Osteoblast (primary cell): ENCODE measurements around the gene ADAMTS2. TPM values are rescaled to one million over a fixed set of nuclear protein-coding genes. Genes with fewer than 3 reads are reported as not detected.

Experiments used
- DNase-seq: peaks from one replicate; pipeline ENCODE4 v3.0.0; 2011; ENCODE audit warnings: low spot score, mixed read lengths; ENCODE audit not compliant: insufficient read length; ENCODE audit errors: missing footprints
- H2AFZ ChIP-seq: 2 replicates; pipeline ENCODE4 v1.6.0; 2011; ENCODE audit warnings: mild to moderate bottlenecking, low read length
- H3K27ac ChIP-seq: 2 replicates; pipeline ENCODE4 v1.5.1; 2011; ENCODE audit warnings: mild to moderate bottlenecking, low read depth, low read length, moderate library complexity
- H3K27me3 ChIP-seq: 2 replicates; pipeline ENCODE4 v1.6.0; 2012; ENCODE audit warnings: mild to moderate bottlenecking, control low read depth, inconsistent platforms, low read length, moderate library complexity; ENCODE audit not compliant: insufficient read depth
- H3K36me3 ChIP-seq: 2 replicates; pipeline ENCODE4 v1.5.1; 2011; ENCODE audit warnings: mild to moderate bottlenecking, low read length, control low read depth, moderate library complexity; ENCODE audit not compliant: insufficient read depth
- H3K4me1 ChIP-seq: 2 replicates; pipeline ENCODE4 v1.5.1; 2011; ENCODE audit warnings: mild to moderate bottlenecking, low read length, control low read depth, moderate library complexity; ENCODE audit not compliant: insufficient read depth
- H3K4me2 ChIP-seq: 2 replicates; pipeline ENCODE4 v1.6.0; 2011; ENCODE audit warnings: mild to moderate bottlenecking, low read length; ENCODE audit not compliant: insufficient read depth
- H3K4me3 ChIP-seq: fragments of 200-600 bp; sonication (generic); 3 replicates; pipeline ENCODE4 v1.5.1; 2012; ENCODE audit warnings: mild to moderate bottlenecking, low read length, inconsistent platforms; ENCODE audit not compliant: insufficient read depth
- H3K79me2 ChIP-seq: 2 replicates; pipeline ENCODE4 v1.6.0; 2012; ENCODE audit warnings: mild to moderate bottlenecking, low read length, control low read depth, inconsistent platforms; ENCODE audit not compliant: insufficient read depth
- H3K9me3 ChIP-seq: 2 replicates; pipeline ENCODE4 v1.5.1; 2011; ENCODE audit warnings: low read depth, low read length, control low read depth
- H4K20me1 ChIP-seq: 2 replicates; pipeline ENCODE4 v1.6.0; 2012; ENCODE audit warnings: mild to moderate bottlenecking, low read length, control low read depth; ENCODE audit not compliant: insufficient read depth
- CTCF ChIP-seq: IDR thresholded peaks from 2 replicates; pipeline ENCODE4 v1.5.1; 2011; ENCODE audit warnings: mild to moderate bottlenecking, low read depth, low read length, moderate library complexity; ENCODE audit errors: extremely low read depth
- total RNA-seq: library from RNA; depleted of rRNA; stranded (reverse); fragments of >200 nt; gene quantifications from 2 replicates; pipeline ENCODE4 v1.2.3, GENCODE V29; 2012

ADAMTS2 gene
- total RNA-seq, 1 donor: 144 TPM

- Histone ChIP-seq H4K20me1 (no peaks in the 10 kb centered on the region), H3K4me2 (peak overlapping the region; percentile 61), H3K27ac (peak overlapping the region; percentile 97), H3K4me1 (peaks cover 30% of the 10 kb centered on the region), H3K4me3 (peak overlapping the region; percentile 48), H3K36me3 (no peaks in the 10 kb centered on the region), H3K9me3 (no peaks in the 10 kb centered on the region), H3K79me2 (no peaks in the 10 kb centered on the region), H2AFZ (no peak overlapping the region), H3K27me3 (no peaks in the 10 kb centered on the region)
- TF ChIP-seq CTCF: no peak
- peak; percentile 73 for DNase-seq
Observed at GRCh38 chr5:179376701-179377420, 31.6 kb upstream of the ADAMTS2 start.

GRCh38 chr5:179375831-179376365, 30.6 kb upstream of the ADAMTS2 start:
- Histone ChIP-seq H3K9me3 (no peaks in the 10 kb centered on the region), H3K36me3 (no peaks in the 10 kb centered on the region), H3K27me3 (no peaks in the 10 kb centered on the region), H3K4me1 (peaks cover 32% of the 10 kb centered on the region), H4K20me1 (no peaks in the 10 kb centered on the region), H3K4me2 (no peak overlapping the region), H2AFZ (no peak overlapping the region), H3K4me3 (no peak overlapping the region), H3K27ac (no peak overlapping the region), H3K79me2 (no peaks in the 10 kb centered on the region)
- no peak for TF ChIP-seq CTCF
- DNase-seq: peak; percentile 52

- no peaks in the 10 kb centered on the region for H4K20me1 ChIP-seq
- no peak overlapping the region for H3K4me2 ChIP-seq
- H3K4me3 ChIP-seq: no peak overlapping the region
- H3K9me3 ChIP-seq: no peaks in the 10 kb centered on the region
- no peak for DNase-seq
- no peak overlapping the region for H3K27ac ChIP-seq
- H2AFZ ChIP-seq: no peak overlapping the region
- H3K27me3 ChIP-seq: no peaks in the 10 kb centered on the region
- H3K36me3 ChIP-seq: no peaks in the 10 kb centered on the region
- TF ChIP-seq CTCF: no peak
- peaks cover 32% of the 10 kb centered on the region for H3K4me1 ChIP-seq
- H3K79me2 ChIP-seq: no peaks in the 10 kb centered on the region
Observed at GRCh38 chr5:179375236-179375685, 30.0 kb upstream of the ADAMTS2 start.

- no peaks in the 10 kb centered on the region for H3K36me3 ChIP-seq
- H3K79me2 ChIP-seq: no peaks in the 10 kb centered on the region
- no peak overlapping the region for H2AFZ ChIP-seq
- H3K4me2 ChIP-seq: no peak overlapping the region
- H3K4me1 ChIP-seq: peaks cover 32% of the 10 kb centered on the region
- no peak for TF ChIP-seq CTCF
- peak; percentile 55 for DNase-seq
- H4K20me1 ChIP-seq: no peaks in the 10 kb centered on the region
- H3K4me3 ChIP-seq: no peak overlapping the region
- H3K27me3 ChIP-seq: no peaks in the 10 kb centered on the region
- no peak overlapping the region for H3K27ac ChIP-seq
- H3K9me3 ChIP-seq: no peaks in the 10 kb centered on the region
Observed at GRCh38 chr5:179374506-179375235, 29.4 kb upstream of the ADAMTS2 start.
